Rectal smooth muscle tissue (tissue), 1 donor: Measurements from ENCODE around the gene DBNL.
A peak's percentile ranks its signal among the peaks of the same experiment; 100 is the strongest.

ENCODE experiments used
- H3K27ac ChIP-seq: one replicate; pipeline ENCODE4 v1.7.0; 2013; ENCODE audit warnings: low read depth, low read length, inconsistent platforms
- H3K27me3 ChIP-seq: one replicate; pipeline ENCODE4 v1.7.0; 2013; ENCODE audit warnings: low read length; ENCODE audit not compliant: control insufficient read depth, insufficient read depth
- H3K36me3 ChIP-seq: one replicate; pipeline ENCODE4 v1.7.0; 2013; ENCODE audit warnings: low read length; ENCODE audit not compliant: control insufficient read depth, insufficient read depth
- H3K4me1 ChIP-seq: one replicate; pipeline ENCODE4 v1.7.0; 2013; ENCODE audit warnings: low read length; ENCODE audit not compliant: control insufficient read depth, insufficient read depth
- H3K4me3 ChIP-seq: one replicate; pipeline ENCODE4 v1.7.0; 2013; ENCODE audit warnings: low read length
- H3K9ac ChIP-seq: one replicate; pipeline ENCODE4 v1.7.0; 2013; ENCODE audit warnings: low read length

Gene DBNL

DNA sequence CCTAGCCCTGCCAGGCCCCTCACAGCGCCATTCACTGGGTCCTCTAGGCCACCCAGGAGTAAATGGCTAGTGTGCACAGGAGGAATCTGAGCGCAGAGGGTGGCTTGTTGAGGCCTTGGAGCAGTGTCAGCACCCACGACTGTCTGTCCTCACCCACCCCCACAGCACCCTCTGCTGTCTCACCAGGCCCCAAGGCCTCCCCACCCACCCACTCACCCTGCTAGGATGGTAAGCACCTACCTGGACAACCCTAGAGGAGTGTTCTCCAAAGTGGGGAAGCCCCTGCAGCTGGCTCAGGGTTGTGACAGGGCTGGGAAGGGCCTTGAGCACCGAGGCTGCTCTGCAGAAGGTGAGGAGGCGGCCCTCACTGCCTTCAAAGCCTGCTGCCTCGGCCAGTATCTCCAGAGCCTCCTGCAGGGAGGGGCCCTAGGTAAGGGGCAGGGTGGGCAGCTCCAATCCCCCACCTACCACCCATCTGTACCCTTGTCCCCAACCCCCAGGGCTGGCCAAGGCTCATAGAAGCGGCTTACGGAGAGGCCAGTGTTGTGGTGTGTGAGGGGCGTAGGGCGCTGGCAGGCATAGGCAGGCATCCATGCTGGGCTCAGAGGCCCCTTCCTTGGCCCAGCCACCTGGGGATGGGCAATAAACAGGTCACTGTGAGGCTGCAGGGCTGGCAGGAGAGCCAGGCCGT lies 35.0 kb downstream of the DBNL start:
- no peak overlapping the region for H3K27ac ChIP-seq
- H3K9ac ChIP-seq: no peak overlapping the region
- H3K36me3 ChIP-seq: peaks cover 27% of the 10 kb centered on the region
- H3K4me1 ChIP-seq: peaks cover 4% of the 10 kb centered on the region
- no peaks in the 10 kb centered on the region for H3K27me3 ChIP-seq
- H3K4me3 ChIP-seq: no peak overlapping the region

DNA sequence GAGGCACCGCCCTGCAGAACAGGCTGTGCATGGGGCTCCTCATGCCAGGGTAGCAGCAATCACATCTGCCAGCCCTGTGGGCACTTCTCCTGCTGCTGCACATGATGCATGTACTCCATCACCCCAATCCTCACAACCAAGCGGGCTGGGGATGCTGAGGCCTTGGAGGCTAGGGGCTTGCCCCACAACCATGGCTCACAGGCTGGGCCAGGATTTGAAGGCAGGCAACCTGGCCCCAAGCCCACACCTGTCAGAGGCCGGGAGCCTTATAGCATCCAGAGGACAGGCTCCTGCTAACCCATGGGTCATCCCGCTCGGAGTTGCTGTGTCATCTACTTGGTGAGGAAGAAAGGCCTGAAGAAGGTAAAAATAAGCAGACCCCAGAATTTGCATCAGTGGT lies 35.6 kb downstream of the DBNL start:
- Histone ChIP-seq H3K4me1 (peaks cover 4% of the 10 kb centered on the region), H3K9ac (no peak overlapping the region), H3K27ac (no peak overlapping the region), H3K4me3 (no peak overlapping the region), H3K36me3 (peaks cover 27% of the 10 kb centered on the region), H3K27me3 (no peaks in the 10 kb centered on the region)

DNA sequence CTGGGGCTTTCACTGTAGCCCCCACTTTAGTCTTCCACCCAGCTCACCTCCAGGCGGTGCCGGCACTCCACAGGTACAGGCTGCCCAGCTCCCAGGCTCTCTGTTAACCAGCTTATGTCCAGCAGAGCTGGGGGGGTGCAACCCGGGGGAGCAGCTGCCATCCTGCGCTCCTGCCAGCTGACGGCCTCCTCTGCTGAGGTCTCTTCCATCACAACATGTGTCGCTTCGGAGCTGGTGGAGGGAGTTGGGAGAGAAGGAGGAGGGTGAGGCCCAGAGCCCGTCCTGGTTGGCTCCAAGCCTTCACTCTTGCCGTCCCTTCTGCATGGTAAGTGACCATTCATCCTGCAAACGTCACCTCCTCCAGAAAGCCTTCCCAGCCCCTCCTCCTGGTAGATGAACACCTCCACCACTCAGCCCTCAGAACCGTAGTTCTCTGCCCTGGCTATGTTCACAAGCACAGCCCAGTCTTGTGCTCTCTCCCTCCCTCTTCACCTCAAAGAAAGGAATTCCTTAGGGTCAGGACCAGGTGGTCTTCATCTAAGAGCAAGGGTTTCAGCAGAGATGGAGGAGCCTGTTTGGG lies 36.3 kb downstream of the DBNL start:
- Histone ChIP-seq H3K4me3 (no peak overlapping the region), H3K27me3 (no peaks in the 10 kb centered on the region), H3K9ac (no peak overlapping the region), H3K4me1 (peaks cover 4% of the 10 kb centered on the region), H3K36me3 (peaks cover 22% of the 10 kb centered on the region), H3K27ac (no peak overlapping the region)

DNA sequence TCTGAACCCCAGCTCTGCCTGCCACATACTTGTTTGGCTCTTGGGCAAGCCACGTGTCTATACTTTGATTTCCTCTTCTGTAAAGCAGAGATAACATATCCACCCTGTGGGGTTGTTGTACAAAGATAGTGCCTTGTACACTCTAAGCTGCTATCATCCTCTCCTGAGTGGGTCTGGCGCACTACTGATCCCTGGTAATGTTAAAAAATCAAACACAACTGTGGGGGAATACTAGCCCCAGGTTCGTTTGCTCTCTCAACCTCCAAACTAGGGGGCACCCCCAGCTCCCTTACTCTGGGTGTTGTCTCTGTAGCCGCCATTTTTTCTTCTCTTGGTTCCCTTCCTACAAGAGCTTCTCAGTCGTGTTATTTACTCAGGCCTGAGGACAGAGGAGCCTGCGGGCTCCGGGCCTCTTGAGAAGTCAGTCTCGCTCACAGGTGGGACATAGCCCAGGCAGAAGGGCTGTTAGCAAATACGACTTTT lies 36.8 kb downstream of the DBNL start:
- H3K9ac ChIP-seq: no peak overlapping the region
- H3K4me1 ChIP-seq: peaks cover 4% of the 10 kb centered on the region
- H3K36me3 ChIP-seq: peaks cover 18% of the 10 kb centered on the region
- H3K27me3 ChIP-seq: no peaks in the 10 kb centered on the region
- H3K4me3 ChIP-seq: peak overlapping the region; percentile 86
- no peak overlapping the region for H3K27ac ChIP-seq

DNA sequence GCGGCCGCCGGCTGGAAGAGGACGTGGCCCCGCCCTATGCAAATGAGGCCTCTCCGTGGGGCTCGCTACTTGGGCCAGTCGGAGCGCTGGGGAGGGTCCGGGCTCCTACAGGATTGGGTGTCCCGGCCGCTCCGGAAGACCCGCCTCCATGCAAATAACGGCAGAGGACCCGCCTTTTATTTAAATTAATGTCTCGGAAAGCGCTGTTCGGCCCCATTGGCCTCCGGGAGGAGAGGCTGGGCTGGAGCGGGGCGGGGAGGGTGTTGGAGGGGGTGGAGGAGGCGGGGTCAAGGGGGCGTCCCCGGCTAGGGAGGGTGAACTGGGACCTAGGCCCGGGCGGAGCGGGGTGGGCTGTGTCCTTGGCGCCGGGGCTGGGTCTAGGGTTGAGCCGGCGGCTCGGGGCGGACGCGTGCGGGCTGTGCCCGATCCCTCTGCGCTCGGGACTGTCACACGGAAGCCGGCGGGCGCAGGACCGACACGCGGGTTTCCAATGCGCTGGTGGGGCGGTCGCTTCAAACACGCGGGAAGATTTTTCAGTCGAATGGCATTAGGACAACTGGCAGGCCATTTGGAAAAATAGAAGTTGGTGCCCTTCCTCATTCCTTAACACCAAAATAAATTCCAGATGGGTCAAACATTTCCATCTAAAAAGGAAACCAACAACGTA lies 38.2 kb downstream of the DBNL start:
- Histone ChIP-seq H3K27ac (peak overlapping the region; percentile 81), H3K27me3 (no peaks in the 10 kb centered on the region), H3K36me3 (peaks cover 8% of the 10 kb centered on the region), H3K4me3 (peak overlapping the region; percentile 70), H3K9ac (no peak overlapping the region), H3K4me1 (peaks cover 5% of the 10 kb centered on the region)

DNA sequence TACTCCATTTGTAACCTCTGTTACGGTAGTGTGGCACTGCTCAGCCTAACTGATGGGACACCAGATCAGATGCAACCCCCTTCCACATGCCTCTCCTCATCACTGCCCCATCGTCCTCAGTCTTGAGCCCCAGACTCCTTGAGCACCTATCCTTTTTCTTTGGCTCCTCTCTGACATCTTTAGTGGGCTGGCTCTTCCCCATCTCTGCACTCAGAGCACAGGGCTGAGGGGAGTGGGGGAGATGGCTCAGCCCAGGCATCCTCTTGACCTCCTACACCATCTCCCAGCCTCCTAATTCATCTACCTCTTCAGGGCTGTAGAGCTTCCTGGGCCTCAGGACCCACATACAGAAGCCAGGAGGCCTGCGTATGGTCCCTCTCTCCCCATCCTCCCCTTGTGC lies 39.3 kb downstream of the DBNL start:
- no peak overlapping the region for H3K4me3 ChIP-seq
- no peak overlapping the region for H3K9ac ChIP-seq
- H3K27me3 ChIP-seq: no peaks in the 10 kb centered on the region
- peak overlapping the region; percentile 17 for H3K27ac ChIP-seq
- no peaks in the 10 kb centered on the region for H3K36me3 ChIP-seq
- peaks cover 8% of the 10 kb centered on the region for H3K4me1 ChIP-seq

DNA sequence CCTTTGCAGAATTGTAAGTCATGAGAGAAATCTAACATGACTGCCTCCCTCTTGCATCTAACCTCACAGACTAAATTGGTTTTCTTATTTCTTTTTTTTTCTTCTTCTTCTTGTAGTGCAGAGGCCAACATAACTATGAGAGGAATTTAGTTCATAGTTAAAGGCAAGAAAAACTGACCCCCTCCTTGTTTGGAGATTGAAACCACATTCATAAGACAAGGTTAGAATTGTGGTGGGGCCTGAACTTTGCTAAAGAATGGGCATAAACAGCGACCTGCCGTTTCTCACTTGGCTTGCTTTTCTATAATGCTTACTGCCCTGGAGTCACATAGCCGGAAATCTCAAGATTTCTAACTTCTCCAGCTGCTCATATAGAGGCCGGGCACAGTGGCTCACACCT lies 40.2 kb downstream of the DBNL start:
- Histone ChIP-seq H3K9ac (no peak overlapping the region), H3K27ac (no peak overlapping the region), H3K4me1 (peaks cover 8% of the 10 kb centered on the region), H3K36me3 (no peaks in the 10 kb centered on the region), H3K4me3 (no peak overlapping the region), H3K27me3 (no peaks in the 10 kb centered on the region)

DNA sequence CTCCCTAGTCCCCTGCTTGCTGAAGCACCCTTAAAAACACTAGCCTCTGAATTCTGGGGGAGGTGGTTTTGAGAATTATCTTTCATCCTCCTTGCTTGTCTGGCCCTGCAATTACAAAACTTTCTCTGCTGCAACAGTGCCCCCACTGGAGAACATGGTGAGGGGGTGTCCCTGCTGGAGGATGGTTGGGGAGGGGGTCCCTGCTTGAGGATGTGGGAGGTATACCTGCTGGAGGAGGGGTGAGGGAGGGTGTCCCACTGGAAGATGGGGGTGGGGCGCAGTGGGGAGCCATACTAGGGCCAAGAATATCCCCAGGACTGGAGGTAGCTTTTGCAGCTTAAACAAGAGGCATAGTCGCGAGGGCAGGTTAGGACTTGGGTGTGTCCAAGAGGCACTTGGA lies 41.0 kb downstream of the DBNL start:
- H3K4me3 ChIP-seq: no peak overlapping the region
- no peak overlapping the region for H3K9ac ChIP-seq
- H3K36me3 ChIP-seq: no peaks in the 10 kb centered on the region
- no peak overlapping the region for H3K27ac ChIP-seq
- H3K4me1 ChIP-seq: peaks cover 8% of the 10 kb centered on the region
- no peaks in the 10 kb centered on the region for H3K27me3 ChIP-seq

DNA sequence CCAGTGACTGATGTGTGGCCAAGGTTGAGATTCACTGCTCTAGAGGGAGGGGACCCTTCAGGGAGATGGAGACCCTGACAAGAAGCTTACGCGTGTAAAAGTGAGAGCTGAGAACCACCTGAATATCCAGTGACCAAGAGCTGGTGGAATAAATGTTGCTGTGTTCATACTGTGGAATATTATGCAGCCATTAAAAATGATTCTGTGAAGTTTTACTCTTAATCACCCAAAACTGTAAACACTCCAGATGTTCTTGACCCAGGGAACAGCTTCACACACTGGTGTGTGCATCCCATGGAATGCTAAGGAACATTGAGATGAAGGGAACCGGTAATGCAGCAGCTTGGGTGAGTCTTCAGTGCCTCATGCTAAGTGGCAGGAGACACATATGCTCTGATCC lies 42.1 kb downstream of the DBNL start:
- Histone ChIP-seq H3K27ac (no peak overlapping the region), H3K4me3 (no peak overlapping the region), H3K27me3 (no peaks in the 10 kb centered on the region), H3K9ac (no peak overlapping the region), H3K4me1 (peaks cover 4% of the 10 kb centered on the region), H3K36me3 (no peaks in the 10 kb centered on the region)

DNA sequence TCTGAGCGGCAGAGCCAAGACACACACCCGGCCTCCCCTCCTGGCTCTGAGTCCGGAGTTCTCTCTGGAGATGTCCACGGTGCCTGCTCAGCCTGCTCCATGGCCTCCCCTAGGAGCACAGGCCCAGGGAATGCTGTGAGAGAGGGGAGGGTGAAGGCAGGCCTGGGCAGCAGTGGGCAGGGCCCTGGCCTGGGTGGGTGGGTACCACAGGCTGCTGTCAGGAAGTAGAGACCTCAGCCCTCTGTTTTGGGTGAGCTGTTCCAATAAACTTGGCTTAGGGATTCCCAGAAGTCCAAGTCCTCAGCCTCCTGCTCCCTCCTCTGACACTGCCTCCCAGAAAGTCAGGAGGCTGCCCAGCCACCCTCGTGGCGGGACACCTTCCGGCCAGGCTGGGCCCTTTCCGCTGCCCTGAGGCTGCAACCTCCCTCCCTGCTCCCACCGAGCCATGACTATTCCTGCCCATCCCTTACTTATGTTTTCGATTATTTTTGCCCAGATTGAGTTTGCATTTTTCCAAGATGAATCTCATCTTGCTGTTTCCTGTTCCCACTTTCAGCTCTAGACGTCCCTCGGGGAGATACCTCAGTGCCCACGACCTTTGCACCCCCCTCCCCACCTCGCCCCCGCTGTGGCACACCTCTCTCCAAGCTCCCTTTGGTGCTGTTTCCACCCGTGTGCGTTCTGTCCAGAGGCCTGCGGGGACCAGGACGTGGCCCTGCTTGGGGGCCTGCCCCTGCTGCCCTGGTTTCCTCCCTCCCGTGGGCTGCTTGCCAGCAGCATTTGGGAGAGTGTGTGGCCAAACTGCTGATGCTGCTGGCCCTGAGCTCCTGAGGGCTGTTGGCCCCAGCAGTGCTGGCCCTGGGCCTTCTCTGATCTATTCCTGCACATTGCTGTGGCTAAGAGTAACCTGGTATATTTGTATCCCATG lies 43.7 kb downstream of the DBNL start:
- H3K4me3 ChIP-seq: peak overlapping the region; percentile 8
- no peaks in the 10 kb centered on the region for H3K36me3 ChIP-seq
- no peak overlapping the region for H3K9ac ChIP-seq
- H3K4me1 ChIP-seq: peaks cover 4% of the 10 kb centered on the region
- no peaks in the 10 kb centered on the region for H3K27me3 ChIP-seq
- H3K27ac ChIP-seq: peak overlapping the region; percentile 73

DNA sequence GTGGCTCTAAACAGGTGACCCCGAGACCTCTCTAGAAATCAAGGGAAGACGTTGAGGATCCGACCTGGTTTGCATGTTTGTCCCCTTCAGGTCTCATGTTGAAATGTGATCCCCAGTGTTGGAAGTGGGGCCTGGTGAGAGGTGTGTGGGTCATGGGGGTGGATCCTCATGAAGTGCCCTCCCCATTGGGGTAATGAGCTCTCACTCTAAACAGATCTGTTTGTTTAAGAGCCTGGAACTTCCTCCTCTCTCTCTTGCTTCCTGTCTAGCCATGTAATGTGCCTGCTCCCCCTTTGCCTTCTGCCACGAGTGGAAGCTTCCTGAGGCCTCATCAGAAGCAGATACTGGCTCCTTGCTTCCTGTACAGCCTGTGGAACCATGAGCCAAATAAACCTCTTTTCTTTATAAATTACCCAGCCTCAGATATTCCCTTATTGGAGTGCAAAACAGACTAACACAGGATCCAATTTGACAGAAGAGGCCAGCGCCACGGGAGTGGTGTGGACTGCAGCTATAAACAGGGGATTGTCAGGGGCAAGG lies 48.7 kb downstream of the DBNL start:
- H3K27me3 ChIP-seq: no peaks in the 10 kb centered on the region
- H3K36me3 ChIP-seq: no peaks in the 10 kb centered on the region
- no peak overlapping the region for H3K4me3 ChIP-seq
- no peak overlapping the region for H3K27ac ChIP-seq
- no peak overlapping the region for H3K9ac ChIP-seq
- no peaks in the 10 kb centered on the region for H3K4me1 ChIP-seq

DNA sequence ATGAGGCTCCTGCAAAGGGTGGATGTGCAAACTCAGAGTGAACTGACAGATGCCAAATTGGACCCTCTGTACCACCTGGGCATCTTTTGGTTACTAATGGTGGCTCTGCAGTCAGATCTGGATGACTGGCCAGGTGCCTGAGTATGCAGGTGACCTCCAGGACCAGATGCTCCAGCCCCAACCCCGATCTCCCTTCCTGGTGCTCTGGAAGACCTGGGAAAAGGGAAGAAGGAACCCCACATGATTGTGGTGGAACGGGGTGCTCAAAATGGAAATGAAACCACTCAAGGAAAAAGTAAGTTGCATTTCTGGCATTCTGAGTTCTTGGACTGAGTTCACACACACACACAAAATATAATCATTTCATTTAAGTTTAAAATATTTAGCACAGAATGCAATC lies 49.9 kb downstream of the DBNL start:
- Histone ChIP-seq H3K4me3 (no peak overlapping the region), H3K27ac (no peak overlapping the region), H3K27me3 (no peaks in the 10 kb centered on the region), H3K4me1 (no peaks in the 10 kb centered on the region), H3K9ac (no peak overlapping the region), H3K36me3 (no peaks in the 10 kb centered on the region)
